CMK (cell line): ENCODE measurements around the gene ADAMTS7.
"Not testable (repeated sequence)": the region's sequence is repeated elsewhere in the genome, so short reads cannot be mapped to it uniquely, and the experiment has no call there.

Source experiments
- DNase-seq: peaks from one replicate; pipeline ENCODE4 v3.0.0-alpha.2; 2010; ENCODE audit warnings: low read depth

The ADAMTS7 gene

GRCh38 chr15:78750974-78751601, 60.2 kb downstream of the ADAMTS7 start:
- peak; percentile 88 for DNase-seq

GRCh38 chr15:78750566-78750965, 60.7 kb downstream of the ADAMTS7 start:
- DNase-seq = no peak

- DNase-seq = no peak
These were observed 61.4 kb downstream of the ADAMTS7 start for GRCh38 chr15:78749831-78750230.

DNA sequence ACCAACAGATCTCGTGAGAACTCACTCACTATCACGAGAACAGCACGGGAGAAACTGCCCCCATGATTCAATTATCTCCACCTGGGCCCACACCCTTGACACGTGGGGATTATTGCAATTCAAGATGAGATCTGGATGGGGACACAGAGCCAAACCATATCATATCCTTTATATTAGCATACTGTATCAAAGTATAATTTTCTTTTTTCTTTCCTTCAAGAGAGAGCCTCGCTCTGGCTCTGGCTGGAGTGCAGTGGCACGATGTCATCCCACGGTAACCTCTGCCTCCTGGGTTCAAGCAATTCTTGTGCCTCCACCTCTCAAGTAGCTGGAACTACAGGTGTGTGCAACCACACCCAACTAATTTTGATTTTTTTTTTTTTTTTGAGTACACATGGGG, 63.4 kb downstream of the ADAMTS7 start:
- DNase-seq = not testable (repeated sequence)

GRCh38 chr15:78741674-78742073, 69.6 kb downstream of the ADAMTS7 start:
- not testable (repeated sequence) for DNase-seq

DNA sequence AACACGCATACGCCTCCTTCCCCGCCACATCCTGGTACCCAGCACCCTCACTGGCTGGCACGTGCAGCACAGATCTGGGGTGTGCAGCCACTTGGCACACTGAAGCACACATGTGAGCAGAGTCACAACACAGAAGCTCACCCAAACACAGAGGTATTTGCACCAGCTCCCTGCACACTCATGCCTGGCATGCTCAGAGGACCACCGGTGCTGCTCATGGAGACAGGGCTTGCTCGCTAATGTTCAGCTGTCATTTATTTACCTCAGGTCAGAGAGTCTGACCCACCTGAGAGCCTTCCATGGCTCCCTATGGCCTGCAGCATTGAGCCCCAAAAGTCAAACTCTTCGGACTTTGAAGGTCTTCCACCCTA, 70.4 kb downstream of the ADAMTS7 start:
- no peak for DNase-seq

DNA sequence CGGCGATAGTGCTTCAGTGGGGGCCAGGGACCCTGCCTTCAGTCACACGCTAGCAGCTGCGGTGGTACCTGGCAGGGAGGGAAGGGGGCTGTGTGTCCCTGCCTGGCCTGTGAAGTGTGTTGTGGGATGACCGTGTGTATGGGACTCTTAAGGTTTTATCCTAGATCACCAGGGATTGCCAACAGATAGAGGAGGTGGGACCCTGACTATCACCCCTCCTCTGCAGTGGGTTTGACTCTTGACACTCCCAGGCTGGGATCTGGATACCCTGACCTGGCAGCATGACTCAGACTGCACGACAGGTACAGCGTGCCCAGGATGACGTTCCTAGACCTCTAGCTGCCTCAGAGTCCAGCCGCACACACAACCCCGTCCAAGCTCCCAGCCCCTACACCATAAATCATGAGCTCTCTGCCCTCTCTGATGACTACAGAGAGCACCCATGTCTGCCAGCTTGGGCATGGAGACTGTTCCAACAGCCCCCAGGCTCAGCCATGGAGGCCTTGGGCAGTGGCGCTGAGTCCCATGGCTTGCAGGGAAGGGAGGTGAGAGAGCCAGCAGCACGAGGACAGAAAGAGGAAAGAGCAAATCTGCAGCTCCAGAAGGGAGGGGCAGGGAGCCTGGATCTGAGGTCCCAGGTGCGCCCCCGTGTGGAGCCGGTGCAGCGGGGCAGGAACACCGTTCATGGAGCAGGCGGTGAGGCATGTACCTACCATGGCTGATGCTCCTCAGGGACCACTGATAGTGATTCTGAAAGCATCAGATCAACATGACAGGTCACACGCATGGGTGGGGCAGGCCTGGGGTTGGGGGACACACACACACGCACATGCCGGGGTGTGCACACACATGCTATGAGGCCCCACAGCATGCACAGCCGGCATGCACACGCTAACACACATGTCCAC, 71.0 kb downstream of the ADAMTS7 start:
- DNase-seq = peak; percentile 49

DNA sequence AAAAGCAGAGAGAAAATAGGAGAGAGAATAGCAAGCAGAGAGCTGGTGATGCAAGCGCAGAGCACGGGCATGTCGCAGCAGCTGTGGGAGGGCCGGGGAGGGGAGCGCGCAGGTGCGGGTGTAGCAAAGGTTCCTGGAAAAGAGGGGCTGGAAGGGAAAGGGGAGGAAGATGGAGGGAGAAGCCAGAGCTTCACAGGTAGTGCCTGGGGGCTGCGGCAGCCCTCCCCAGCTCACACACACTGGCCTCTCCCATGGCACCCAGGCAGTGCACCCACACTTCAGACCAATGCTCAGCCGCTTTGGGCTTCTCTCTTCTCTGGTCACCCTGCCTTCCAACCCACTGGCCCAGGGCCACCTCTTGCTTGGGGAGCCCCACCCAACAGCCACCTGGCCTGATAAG, 72.1 kb downstream of the ADAMTS7 start:
- no peak for DNase-seq

GRCh38 chr15:78737931-78738558, 73.2 kb downstream of the ADAMTS7 start:
- DNase-seq = peak; percentile 45

GRCh38 chr15:78737187-78737820, 74.0 kb downstream of the ADAMTS7 start:
- no peak for DNase-seq

DNA sequence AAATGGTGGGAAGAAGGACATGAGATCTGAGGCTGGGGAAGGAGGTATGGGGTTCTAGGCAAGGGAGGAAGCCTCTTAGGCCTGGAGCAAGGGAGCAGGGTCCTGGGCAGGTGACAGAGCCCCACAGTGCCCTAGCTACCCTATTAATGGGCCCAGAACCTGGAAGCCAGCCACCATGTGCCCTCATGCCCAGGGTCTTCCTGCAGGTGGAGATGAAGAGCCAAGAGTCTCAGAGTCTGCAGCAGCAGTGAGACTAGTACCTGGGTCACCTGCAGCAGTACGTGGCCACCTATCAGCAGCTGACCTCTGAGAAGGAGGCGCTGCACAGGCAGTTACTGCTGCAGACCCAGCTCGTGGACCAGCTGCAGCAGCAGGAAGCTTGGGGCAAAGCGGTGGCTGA, 75.0 kb downstream of the ADAMTS7 start:
- DNase-seq = not testable (repeated sequence)

- no peak for DNase-seq
These were observed 76.7 kb downstream of the ADAMTS7 start for GRCh38 chr15:78734451-78735064.

- no peak for DNase-seq
These were observed 78.6 kb downstream of the ADAMTS7 start for GRCh38 chr15:78732634-78733033.

GRCh38 chr15:78730955-78731354, 80.3 kb downstream of the ADAMTS7 start:
- no peak for DNase-seq

GRCh38 chr15:78728427-78728826, 82.8 kb downstream of the ADAMTS7 start:
- DNase-seq = not testable (repeated sequence)

DNA sequence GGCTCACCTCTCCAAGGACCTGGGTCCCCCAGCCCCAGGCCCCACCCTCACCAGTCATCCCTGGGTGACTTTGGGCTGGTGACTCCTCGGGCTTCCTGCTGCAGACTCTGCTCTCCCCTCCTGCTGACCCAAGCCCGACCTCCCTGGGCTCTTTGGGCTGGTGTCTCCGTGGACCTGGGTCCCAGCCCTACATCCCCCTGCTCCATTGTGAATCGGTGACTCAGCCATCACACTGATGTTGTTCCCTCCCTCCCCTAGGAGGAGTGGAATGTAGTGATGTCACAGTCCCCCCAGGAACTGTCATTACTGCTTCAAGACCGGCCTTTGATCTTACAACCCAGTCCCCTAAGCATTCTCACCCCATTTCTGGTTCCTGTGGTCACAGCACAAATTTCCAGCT, 83.7 kb downstream of the ADAMTS7 start:
- no peak for DNase-seq

GRCh38 chr15:78726870-78727551, 84.3 kb downstream of the ADAMTS7 start:
- DNase-seq = no peak

- DNase-seq = not testable (repeated sequence)
These were observed 91.3 kb downstream of the ADAMTS7 start for GRCh38 chr15:78719819-78720450.

- no peak for DNase-seq
These were observed 92.4 kb downstream of the ADAMTS7 start for GRCh38 chr15:78718837-78719236.

GRCh38 chr15:78717956-78718656, 93.2 kb downstream of the ADAMTS7 start:
- no peak for DNase-seq
